NOMO-1 treated with DMSO at 0.1 percent for 48 hours (cell line): Measurements from ENCODE around the gene PHAF1.
"Not testable (repeated sequence)": the region's sequence is repeated elsewhere in the genome, so short reads cannot be mapped to it uniquely, and the experiment has no call there.

Source experiments
- DNase-seq: peaks from one replicate; lab custom pipeline; 2025; ENCODE audit not compliant: unreplicated experiment; lab: John Stamatoyannopoulos, UW

PHAF1 gene

DNA sequence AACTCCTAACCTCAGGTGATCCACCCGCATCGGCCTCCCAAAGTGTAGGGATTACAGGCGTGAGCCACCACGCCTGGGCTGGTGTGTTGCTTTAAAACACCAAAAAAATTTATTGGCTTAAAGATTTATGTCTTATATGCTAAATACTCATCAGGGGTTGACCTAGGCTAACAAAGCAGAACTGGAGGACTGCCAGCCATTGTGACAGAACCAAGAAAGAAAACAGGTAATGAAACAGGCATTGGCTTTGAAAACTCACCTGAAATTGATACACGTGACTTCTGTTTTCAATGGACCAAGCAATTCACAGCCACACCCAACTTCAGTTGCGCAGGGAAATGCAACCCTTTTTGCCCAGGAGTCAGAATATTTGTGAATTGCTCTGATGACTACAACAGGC, 4.9 kb upstream of the PHAF1 start:
- peak; percentile 53 for DNase-seq

DNA sequence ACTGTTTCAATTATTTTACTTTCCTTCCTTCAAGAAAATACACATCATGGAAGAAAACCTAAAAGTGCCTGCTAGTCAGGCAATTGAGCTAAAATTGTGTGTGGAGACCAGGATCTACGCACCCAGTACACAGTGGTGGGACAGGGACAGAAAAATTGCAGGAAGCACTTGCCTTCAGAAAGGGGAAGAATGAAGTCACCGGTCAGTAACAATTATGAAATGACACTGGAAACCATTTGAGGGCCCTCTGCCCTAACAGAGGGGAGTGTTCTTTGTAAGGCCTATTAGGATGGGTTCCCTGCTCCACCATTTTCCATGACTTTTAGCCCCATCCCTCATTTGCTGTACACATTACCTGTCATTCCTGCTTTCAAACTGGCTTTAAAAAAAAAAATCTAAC, 4.5 kb upstream of the PHAF1 start:
- peak; percentile 61 for DNase-seq

DNA sequence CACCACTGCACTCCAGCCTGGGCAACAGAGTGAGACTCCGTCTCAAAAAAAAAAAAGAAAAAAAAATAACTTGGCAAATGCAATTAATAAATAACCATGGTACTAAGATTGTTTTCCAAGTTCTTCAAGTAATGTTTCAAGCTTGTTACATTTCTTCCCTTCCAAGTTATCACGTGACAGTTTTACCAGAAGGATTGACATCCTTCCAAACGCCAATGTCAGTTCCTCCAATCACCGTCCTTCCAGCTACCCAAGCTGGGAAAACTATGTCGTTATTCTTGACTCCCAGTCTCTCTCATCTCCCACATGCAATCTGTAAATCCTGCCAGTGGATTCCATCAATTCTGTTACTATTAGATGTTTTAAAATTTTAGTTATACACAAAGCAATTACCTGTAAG, 3.9 kb upstream of the PHAF1 start:
- DNase-seq: no peak

DNA sequence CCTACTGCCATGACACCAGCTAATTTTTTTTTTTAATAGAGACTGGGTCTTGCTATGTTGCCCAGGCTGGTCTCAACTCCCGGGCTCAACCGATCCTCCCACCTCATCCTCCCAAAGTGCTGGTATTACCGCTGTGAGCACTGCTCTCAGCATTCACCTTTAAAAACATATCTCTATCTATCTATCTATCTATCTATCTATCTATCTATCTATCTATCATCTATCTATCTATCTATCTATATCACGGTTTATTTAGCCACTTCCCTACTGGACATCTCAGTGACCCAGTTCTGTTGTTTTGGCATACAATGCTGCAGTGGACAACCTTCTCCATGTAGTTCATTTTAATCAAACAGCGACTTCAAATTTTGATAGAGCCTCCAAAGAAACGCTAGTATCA, 1.3 kb upstream of the PHAF1 start:
- DNase-seq: no peak

DNA sequence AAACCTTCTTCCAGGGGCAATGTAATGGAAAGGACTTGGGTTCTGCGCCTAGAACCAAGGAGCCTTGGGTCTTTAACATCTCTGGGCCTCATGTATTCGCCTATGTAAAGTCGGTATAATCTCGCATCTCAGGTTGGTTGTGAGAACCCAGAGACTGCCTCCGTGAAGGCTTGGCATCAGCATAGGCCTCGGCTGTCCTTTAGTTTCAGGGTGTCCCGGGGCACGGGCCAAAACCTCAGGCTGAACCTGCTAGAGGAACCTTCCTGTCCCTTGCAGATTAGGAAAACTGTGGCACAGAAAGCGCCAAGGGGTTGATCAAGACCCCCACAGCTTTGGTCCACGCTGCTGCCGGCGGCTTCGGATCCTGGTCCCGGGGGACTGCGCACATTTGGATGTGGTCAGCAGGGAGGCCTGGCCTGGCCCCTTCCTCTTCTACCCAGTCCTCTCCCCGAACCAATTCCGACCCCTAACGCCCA, 772 bp upstream of the PHAF1 start:
- no peak for DNase-seq

DNA sequence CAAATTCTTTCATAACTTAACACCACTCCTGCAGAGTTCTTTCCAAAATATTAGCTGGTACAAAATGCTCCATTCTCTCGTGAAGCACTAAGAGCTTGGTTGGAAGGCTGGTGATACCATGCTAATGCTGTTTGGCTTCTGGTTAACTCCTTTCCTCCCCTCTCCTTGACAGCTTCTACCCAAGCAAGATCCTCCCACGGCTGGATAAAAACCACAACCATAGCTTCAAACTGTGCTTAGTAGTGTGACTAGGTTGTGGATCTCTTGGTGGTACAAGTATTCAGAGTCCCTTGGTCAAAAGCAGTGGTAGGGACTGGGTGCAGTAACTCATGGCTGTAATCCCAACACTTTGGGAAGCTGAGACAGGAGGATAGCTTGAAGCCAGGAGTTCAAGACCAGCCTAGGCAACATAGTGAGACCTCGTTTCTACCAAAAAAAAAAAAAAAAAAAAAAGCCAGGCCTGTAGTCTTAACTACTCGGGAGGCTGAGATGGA, 2.3 kb downstream of the PHAF1 start:
- no peak for DNase-seq

DNA sequence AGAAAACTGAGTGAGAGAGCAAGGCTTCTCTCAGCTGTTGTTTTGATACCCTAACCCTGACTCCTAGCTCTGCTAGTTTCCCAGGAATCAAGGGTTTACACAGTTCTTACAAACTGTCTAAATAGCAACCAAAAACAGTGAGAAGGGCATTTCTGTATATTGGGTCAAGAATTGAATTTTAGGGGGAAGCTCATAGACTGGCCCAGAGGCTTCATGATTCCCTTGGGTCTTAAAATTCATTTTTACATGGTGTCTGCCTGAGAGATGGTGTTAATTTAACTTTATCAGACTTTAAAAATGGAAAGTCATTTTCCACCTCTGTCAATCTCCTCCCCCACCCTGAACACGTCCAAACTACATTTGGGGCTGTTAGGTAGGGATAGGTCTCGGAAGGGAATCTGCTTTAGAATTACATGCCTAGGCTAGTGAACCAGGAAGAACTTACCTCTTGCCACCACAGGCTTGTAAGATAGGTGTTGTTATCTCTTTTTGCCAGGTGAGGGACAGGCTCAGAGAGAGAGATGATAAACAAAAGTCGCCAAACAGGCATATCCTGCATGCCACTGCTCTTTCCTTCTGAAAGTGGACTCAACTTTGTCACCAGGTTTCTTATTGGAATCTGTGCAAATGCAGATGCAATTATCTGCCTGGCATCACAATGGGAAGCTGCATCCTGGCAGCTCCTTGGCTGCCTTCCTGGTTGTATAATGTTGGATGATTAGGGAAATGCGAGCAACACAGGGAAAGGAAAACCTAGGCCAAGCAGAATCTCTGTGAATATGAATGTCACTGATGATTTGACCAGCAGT, 3.1 kb downstream of the PHAF1 start:
- no peak for DNase-seq

DNA sequence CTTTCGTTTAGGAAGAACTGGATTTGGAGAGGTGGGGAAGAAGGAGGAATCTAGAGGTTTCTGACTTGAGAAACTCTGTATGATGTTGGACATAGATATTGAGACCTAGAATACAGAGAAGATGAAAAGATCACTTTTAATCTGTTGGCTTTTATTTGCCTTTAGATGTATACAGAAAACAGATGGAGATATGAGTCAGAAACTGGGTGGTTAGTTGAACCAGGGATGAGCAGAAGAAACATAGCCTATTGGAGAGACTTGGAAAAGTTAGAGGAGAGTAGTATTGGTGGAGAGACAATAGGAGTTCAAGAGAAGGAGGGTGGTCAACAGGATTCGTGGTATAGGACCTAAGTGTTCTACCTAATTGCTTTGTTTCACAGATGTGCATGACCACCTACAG, 5.1 kb downstream of the PHAF1 start:
- DNase-seq: no peak

DNA sequence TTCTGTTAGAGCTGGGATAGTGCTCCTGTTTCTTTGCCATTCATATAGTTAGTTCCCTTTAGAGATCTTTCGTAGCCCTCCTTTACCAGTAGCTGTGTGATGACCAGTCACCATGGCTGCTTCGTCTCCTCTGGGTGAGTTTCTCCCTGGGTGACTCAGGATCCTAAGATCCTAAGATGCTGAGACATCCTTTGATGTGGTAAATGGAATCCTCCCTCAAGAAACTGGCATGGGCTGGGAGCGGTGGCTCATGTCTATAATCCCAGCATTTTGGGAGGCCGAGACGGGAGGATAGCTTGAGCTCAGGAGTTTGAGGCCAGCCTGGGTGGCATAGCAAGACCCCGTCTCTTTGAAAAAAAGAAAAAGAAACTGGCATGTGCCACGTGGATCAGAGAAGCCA, 5.9 kb downstream of the PHAF1 start:
- no peak for DNase-seq

DNA sequence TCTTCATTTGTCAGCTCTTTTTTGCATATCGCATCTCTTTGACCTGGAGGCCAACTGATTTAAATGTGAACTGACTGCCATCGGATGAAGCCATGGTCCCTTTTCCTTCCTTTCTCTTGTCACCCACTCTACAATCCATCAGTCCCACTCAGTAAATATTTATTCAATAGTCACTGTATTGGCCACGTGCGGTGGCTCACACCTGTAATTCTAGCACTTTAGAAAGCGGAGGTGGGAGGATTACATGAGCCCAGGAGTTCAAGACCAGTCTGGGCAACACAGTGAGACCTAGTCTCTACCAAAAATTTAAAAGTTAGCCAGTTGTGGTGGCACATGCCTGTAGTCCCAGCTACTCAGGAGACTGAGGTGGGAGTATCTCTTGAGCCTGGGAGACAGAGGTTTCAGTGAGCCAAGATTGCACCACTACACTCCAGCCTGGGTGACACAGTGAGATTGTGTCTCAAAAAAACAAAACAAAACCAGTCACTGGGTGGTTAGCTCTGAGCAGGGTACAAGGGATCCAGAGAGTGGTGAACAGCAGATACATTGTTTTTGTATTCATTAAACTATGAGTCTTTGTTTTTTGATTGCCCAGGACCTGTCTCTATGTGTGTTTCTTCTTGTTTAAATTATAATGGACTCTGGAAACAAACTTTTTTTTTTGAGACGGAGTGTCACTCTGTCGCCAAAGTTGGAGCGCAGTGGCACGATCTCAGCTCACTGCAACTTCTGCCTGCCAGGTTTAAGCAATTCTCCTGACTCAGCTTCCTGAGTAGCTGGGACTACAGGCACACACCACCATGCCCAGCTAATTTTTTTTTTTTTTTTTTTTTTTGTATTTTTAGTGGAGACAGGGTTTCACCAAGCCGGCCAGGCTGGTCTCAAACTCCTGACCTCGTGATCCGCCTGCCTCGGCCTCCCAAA, 6.9 kb downstream of the PHAF1 start:
- DNase-seq: peak; percentile 46

DNA sequence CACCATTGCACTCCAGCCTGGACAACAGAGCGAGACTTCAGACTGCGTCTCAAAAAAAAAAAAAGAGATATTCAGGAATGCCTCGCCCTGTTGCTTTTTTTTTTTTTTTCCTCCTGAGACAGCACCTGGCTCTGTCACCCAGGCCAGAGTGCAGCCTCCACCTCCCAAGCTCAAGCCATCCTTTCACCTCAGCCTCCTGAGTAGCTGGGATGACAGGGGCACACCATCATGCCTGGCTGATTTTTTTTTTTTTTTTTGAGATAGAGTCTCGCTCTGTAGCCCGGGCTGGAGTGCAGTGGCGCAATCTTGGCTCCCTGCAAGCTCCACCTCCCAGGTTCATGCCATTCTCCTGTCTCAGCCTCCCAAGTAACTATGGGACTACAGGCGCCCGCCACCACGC, 8.0 kb downstream of the PHAF1 start:
- no peak for DNase-seq

DNA sequence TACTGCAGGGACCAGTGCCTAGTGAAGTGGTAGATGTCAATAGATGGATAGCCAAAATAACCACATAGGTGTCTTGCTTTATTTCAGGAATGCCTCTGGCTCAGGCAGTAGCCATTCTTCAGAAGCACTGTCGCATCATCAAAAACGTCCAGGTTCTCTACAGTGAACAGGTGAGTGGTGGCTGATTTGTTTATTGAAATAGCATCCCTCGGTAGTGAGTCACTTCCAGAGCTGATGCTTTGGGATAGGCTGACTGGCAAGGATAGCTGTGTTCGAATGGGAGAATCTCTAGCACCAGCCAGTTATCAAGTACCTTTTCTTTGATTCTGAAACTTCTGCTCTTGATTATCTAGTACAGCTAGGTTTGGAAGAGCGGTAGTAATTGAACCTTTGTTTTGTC, 10.3 kb downstream of the PHAF1 start:
- DNase-seq: no peak

DNA sequence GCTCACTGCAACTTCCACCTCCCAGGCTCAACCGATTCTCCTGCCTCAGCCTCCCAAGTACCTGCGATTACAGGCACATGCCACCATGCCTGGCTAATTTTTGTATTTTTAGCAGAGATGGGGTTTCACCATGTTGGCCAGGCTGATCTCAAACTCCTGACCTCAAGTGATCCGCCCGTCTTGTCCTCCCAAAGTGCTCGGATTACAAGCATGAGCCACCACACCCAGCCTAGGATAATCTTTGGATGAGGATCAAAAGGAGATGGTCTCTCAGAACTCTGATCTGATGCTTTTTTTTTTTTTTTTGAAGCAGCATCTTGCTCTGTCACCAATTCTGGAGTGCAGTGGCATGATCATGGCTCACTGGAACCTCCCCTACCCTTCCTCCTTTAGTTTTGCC, 13.1 kb downstream of the PHAF1 start:
- not testable (repeated sequence) for DNase-seq

DNA sequence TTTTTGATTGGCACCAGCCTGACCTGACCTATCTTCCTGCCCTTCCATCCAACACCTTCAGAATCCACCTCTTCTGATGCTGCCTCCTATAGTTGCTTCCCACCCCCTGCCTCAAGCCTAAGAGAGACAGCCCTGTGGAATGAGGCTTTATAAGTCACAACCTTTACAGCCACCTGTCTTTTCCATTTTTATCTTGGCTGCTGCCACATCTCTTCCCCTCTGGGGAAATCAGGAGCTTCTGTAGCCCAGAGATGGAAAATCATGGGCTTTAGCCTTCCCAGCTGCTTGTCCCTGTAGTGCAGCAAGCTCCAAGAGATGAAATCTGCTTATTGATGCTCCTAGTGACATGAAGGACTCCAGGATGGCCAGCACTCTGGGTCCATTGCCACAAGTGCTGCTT, 18.7 kb downstream of the PHAF1 start:
- no peak for DNase-seq

DNA sequence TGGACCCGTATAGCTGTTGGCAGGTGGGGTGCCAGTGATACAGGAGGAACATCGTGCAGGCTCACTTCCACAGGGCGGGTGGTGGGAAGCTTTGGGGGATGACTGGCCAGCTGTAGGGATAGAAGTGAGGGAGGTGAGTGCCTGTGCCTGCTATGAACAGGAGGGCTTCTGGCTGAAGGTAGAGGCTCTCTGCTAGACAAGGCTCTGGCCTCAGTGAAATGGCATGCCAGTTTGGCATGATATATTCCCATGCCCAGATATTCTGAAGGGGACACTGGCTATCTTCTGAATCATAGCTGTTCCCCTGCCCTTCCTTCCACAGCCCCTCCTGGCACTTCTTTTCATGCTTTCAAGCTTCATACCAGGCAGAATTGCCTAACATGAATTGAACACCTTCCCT, 19.1 kb downstream of the PHAF1 start:
- no peak for DNase-seq

DNA sequence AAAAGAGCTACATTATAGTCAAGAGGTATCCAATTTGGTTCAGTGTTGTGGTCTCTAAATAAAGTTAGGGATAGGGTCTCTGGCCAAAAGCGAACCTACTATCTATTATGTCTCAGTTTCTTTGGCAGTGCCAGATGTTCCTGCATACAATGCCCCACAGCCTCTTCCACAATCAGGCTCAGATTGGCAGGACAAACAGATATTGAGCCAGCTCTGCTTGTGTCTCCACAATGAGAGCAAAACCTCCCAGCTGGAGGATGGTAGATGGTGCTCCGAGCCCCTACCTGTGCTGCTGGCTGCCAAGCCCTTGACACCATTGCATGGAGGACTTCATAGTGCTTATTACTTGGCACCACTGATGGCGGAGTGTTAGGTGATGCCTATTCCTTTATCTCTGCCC, 19.7 kb downstream of the PHAF1 start:
- DNase-seq: no peak

DNA sequence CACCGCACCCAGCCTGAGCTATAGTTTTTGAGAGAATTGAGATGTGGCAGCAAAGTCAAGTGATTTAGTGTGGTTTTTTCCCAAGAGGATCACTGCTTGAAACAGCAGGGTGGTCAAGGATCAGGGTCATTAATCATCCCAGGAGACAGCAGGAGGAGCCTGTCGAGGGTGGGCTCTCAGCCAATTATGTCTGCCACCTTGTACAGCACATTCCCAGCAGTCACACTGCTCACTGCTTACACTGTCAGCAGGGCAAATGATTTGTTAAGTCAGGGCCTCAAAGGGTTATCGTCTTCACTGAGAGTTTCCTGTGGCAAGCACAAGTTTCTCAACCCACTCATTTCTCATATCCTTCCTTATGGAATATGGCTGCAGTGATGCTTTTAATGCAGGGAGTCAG, 27.9 kb downstream of the PHAF1 start:
- DNase-seq: no peak

DNA sequence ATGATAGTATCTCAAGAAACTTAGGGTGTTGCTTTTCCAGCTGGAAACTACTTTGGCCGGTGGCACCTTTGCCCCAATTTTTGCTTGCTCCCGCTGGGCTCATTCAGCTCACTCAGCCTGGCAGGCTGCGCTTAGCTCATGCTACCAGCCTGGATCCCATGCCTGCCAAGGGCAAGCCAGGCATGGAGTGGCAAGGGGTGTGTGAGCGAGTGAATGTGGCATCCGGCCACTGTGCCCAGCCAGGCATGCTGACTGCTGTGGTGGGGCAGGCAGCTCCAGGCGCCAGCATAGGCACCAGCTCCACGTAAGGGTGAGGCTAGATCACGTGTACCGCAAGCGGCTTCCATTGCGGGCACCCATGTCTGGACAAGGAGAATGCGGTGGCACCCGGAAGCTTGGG, 31.6 kb downstream of the PHAF1 start:
- no peak for DNase-seq

DNA sequence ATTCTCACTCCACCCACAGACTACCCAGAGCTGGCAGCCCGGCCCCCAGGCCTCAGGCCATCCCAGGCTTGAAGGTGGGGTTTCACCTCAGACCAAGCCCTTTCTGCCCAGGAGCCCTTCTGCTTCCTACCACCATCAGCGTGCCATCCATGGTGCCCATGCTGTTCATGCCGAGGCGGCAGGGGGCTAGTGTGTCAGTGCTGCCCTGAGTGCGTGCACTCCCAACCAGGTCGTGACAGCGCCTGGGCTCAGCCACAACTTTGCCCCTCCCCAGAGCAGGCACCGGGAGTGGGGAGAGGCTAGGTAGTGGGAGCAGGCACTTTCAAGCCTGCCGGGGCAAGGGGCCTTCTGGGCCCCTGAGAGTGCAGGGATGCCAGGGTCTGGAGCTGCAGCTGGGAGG, 32.6 kb downstream of the PHAF1 start:
- DNase-seq: no peak

DNA sequence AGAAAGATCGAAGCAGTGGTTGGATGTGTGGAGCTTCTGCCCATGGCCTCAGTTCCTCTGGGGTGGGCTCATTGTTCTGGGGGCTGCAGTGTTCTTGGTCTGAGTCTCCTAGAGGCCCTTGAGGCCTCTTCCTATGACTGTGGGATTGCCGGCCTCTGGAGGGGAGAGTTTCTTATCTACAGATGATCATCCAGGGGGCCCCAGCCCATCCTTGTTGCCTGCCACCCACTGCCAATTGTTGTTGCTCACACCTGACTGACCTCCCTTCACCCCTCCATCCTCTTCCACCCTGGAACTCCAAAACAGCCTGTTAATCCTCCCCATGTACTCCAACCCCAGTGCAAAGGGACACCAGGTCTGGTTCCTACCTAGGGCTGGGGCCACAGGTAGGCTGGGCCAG, 35.2 kb downstream of the PHAF1 start:
- DNase-seq: no peak

DNA sequence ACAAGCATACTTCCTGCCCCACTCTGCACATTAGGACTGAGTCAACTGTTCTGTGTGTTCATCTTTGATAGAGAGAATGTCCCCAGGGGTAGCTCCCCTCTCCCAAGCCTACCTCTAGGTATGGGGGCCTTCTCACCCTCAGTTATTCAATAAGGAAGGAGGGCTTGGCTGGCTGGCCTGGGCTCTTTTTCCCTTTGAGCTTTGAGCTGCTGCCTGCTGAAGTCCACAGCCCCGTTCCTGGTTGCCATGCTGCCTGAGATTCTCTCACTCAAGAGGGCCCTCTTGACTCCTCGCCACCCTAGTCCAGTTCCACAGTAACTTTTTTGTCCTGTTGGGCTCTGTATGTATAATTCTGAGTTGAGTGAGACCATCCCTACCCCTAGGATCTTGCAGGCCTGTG, 36.0 kb downstream of the PHAF1 start:
- no peak for DNase-seq
